ENCODE data around the gene FBLN1.

GRCh38 chr22:45546333-45547015 lies 43.8 kb downstream of the FBLN1 start:
- TF ChIP-seq POLR2A (IDR thresholded peaks at IDR 0.05; ENCODE audit: low read depth, low read length) (no peak), POLR2AphosphoS5 (IDR thresholded peaks at IDR 0.05; ENCODE audit: low read depth, low read length) (no peak), SPI1 (IDR thresholded peaks at IDR 0.05; ENCODE audit: low read depth, low read length) (no peak), TAF1 (IDR thresholded peaks at IDR 0.05; ENCODE audit: low read depth, low read length) (no peak), POU2F2 (IDR thresholded peaks at IDR 0.05; ENCODE audit: low read depth, low read length) (no peak), PAX5 (IDR thresholded peaks at IDR 0.05; ENCODE audit: insufficient read depth, low read length, severe bottlenecking) (no peak)

Data from GM12891 (cell line).